ENCODE results near the gene C16orf92.

GRCh38 chr16:30026449-30026848 is 3.5 kb downstream of the C16orf92 start:
- TF ChIP-seq CTCF (IDR thresholded peaks at IDR 0.05; ENCODE audit: control extremely low read depth in 1 of 3, insufficient read depth in 1 of 3, low read depth in 1 of 3, low read length in 3 of 3) (no peak), CEBPB (IDR thresholded peaks at IDR 0.05; ENCODE audit: low read depth, low read length) (no peak), EZH2 (IDR thresholded peaks at IDR 0.05; ENCODE audit: low read depth, low read length, severe bottlenecking) (no peak), POLR2AphosphoS5 (IDR thresholded peaks at IDR 0.05; ENCODE audit: low read depth, low read length) (no peak), TAF1 (IDR thresholded peaks at IDR 0.05; ENCODE audit: low read depth, low read length) (no peak), GABPA (IDR thresholded peaks at IDR 0.05; ENCODE audit: borderline replicate concordance, insufficient read depth, low read length) (no peak), POLR2A (IDR thresholded peaks at IDR 0.05; ENCODE audit: control extremely low read depth in 1 of 2, low read depth in 2 of 2, low read length in 2 of 2) (no peak), JUN (IDR thresholded peaks at IDR 0.05; ENCODE audit: low read depth, low read length) (no peak)

Data from H1 (cell line).